SU-DHL-6 (cell line): Measurements from ENCODE around the gene CHST6.
"Not testable (repeated sequence)": the region's sequence is repeated elsewhere in the genome, so short reads cannot be mapped to it uniquely, and the experiment has no call there.

ENCODE experiments used
- H2AFZ ChIP-seq: fragments of 200-600 bp; sonication (generic); 2 replicates; pipeline ENCODE4 v1.6.1; 2014; ENCODE audit warnings: low read depth, mild to moderate bottlenecking, moderate library complexity, mixed read lengths, antibody characterized with exemption, low read length; ENCODE audit not compliant: severe bottlenecking
- H3F3A ChIP-seq: fragments of 200-600 bp; shearing (Covaris generic); 2 replicates; pipeline ENCODE4 v1.6.0; 2016; ENCODE audit warnings: antibody characterized with exemption, mild to moderate bottlenecking; ENCODE audit not compliant: insufficient read depth
- H3K27ac ChIP-seq: fragments of 200-600 bp; sonication (generic); 2 replicates; pipeline ENCODE4 v1.5.1; 2016; ENCODE audit warnings: low read depth, mild to moderate bottlenecking, low read length, moderate library complexity, mixed read lengths
- H3K27me3 ChIP-seq: fragments of 200-600 bp; sonication (generic), shearing (Covaris generic); 2 replicates; pipeline ENCODE4 v1.6.0; 2014; ENCODE audit warnings: mild to moderate bottlenecking, low read length
- H3K36me3 ChIP-seq: fragments of 200-600 bp; sonication (generic); 2 replicates; pipeline ENCODE4 v1.6.1; 2014; ENCODE audit warnings: mild to moderate bottlenecking, low read length, mixed read lengths
- H3K4me2 ChIP-seq: fragments of 300-600, 200-600 bp; shearing (Covaris generic), sonication (generic); 2 replicates; pipeline ENCODE4 v1.6.0; 2014; ENCODE audit warnings: low read length, low read depth, mild to moderate bottlenecking; ENCODE audit not compliant: poor library complexity, severe bottlenecking
- H3K4me3 ChIP-seq: fragments of 200-600 bp; sonication (generic); 2 replicates; pipeline ENCODE4 v1.5.1; 2014; ENCODE audit warnings: antibody characterized with exemption, low read length, mild to moderate bottlenecking, mixed read lengths; ENCODE audit not compliant: insufficient read depth, poor library complexity, severe bottlenecking
- H3K79me2 ChIP-seq: fragments of 200-600 bp; sonication (generic); 2 replicates; pipeline ENCODE4 v1.6.1; 2014; ENCODE audit warnings: mild to moderate bottlenecking, low read length, moderate library complexity; ENCODE audit not compliant: insufficient read depth
- H3K9ac ChIP-seq: fragments of 200-600 bp; sonication (generic); 2 replicates; pipeline ENCODE4 v1.7.0; 2014; ENCODE audit warnings: mild to moderate bottlenecking, low read length
- H3K9me2 ChIP-seq: fragments of 200-600 bp; sonication (generic); replicated peaks from 2 replicates; pipeline ENCODE4 v1.6.1; 2014; ENCODE audit warnings: low read length; ENCODE audit not compliant: insufficient read depth
- H3K9me3 ChIP-seq: fragments of 200-600 bp; sonication (generic); 2 replicates; pipeline ENCODE4 v1.6.1; 2014; ENCODE audit warnings: low read length, mixed read lengths; ENCODE audit not compliant: insufficient read depth
- H4K20me1 ChIP-seq: fragments of 200-600 bp; sonication (generic); 2 replicates; pipeline ENCODE4 v1.6.1; 2014; ENCODE audit warnings: low read depth, mild to moderate bottlenecking, antibody characterized with exemption, low read length, moderate library complexity, mixed read lengths
- CTCF ChIP-seq: fragments of 200-600 bp; sonication (generic); IDR thresholded peaks from one replicate; pipeline ENCODE4 v1.5.1; 2017; ENCODE audit warnings: antibody characterized with exemption, mild to moderate bottlenecking, low read length, moderate library complexity; ENCODE audit not compliant: insufficient read depth, poor library complexity, severe bottlenecking
- EZH2phosphoT487 ChIP-seq: fragments of 200-600 bp; sonication (generic), shearing (Covaris generic); conservative IDR thresholded peaks from 2 replicates; pipeline ENCODE4 v1.6.1; 2018; ENCODE audit warnings: mild to moderate bottlenecking, antibody characterized with exemption, low read length, moderate library complexity, mixed read lengths

Gene CHST6

GRCh38 chr16:75495076-75495674 is at the start of gene CHST6:
CHST6 (minus strand) TSS chr16:75495441; CDS start chr16:75479828, 15,613 bp downstream.
- H3K36me3 ChIP-seq = no peaks in the 10 kb centered on the region
- no peaks in the 10 kb centered on the region for H3K9me3 ChIP-seq
- H2AFZ ChIP-seq = no peak within 1 kb of the TSS
- H3K4me3 ChIP-seq = no peak within 1 kb of the TSS
- H3K4me2 ChIP-seq = no peak within 1 kb of the TSS
- H4K20me1 ChIP-seq = no peaks in the 10 kb centered on the region
- H3K9me2 ChIP-seq = no peaks in the 10 kb centered on the region
- no peaks in the 10 kb centered on the region for H3K27me3 ChIP-seq
- H3K9ac ChIP-seq = no peak within 1 kb of the TSS
- H3K79me2 ChIP-seq = no peaks in the 10 kb centered on the region
- H3K27ac ChIP-seq = no peak within 1 kb of the TSS
- peaks cover 3% of the 10 kb centered on the region; the same call in 1 of the 2 replicates for H3F3A ChIP-seq
- no peak for TF ChIP-seq CTCF
- no peak for TF ChIP-seq EZH2phosphoT487

- not testable (repeated sequence) for H2AFZ ChIP-seq, H3K27me3 ChIP-seq, H3K4me3 ChIP-seq, H3K9ac ChIP-seq, H3F3A ChIP-seq, H3K4me2 ChIP-seq, H4K20me1 ChIP-seq, H3K79me2 ChIP-seq, H3K9me2 ChIP-seq, H3K27ac ChIP-seq, H3K36me3 ChIP-seq, H3K9me3 ChIP-seq
Measured at GRCh38 chr16:75542462-75542861, 47.2 kb upstream of the CHST6 start.

GRCh38 chr16:75541236-75541635 is 46.0 kb upstream of the CHST6 start:
- Histone ChIP-seq H4K20me1 (no peaks in the 10 kb centered on the region), H3K36me3 (no peaks in the 10 kb centered on the region), H3K9ac (no peak overlapping the region), H3K9me2 (no peaks in the 10 kb centered on the region), H3K79me2 (no peaks in the 10 kb centered on the region), H3K27ac (no peak overlapping the region), H2AFZ (no peak overlapping the region), H3K4me3 (no peak overlapping the region), H3F3A (no peaks in the 10 kb centered on the region), H3K9me3 (no peaks in the 10 kb centered on the region), H3K4me2 (no peak overlapping the region), H3K27me3 (no peaks in the 10 kb centered on the region)
- no peak for TF ChIP-seq EZH2phosphoT487
- no peak for TF ChIP-seq CTCF

GRCh38 chr16:75538882-75539565 is 43.8 kb upstream of the CHST6 start:
- not testable (repeated sequence) for H3K27ac ChIP-seq, H3K79me2 ChIP-seq, H4K20me1 ChIP-seq, H3K27me3 ChIP-seq, H3K36me3 ChIP-seq, H3K4me2 ChIP-seq, H3K9me3 ChIP-seq, H3K4me3 ChIP-seq, H3K9me2 ChIP-seq, H3K9ac ChIP-seq, H3F3A ChIP-seq, H2AFZ ChIP-seq
